HepG2 (cell line): ENCODE data around the gene CPT1C. TPM values are rescaled to one million over a fixed set of nuclear protein-coding genes. Genes with fewer than 3 reads are reported as not detected.

ENCODE experiments used
- AGO2 ChIP-seq: fragments of 200-400 bp; formaldehyde crosslinking; optimal IDR thresholded peaks from 2 replicates; pipeline ENCODE3; 2017; ENCODE audit warnings: mild to moderate bottlenecking, low read depth, low read length, moderate library complexity
- ATF7-NPFF ChIP-seq: sonication (generic); formaldehyde crosslinking; IDR thresholded peaks from 2 replicates; pipeline ENCODE4 v1.8.1; 2023; ENCODE audit warnings: mild to moderate bottlenecking, low read depth, missing genetic modification reagents, moderate library complexity
- HDAC1 ChIP-seq: sonication (generic); formaldehyde crosslinking; IDR thresholded peaks from 2 replicates; pipeline ENCODE4 v1.5.1; 2020; ENCODE audit warnings: mild to moderate bottlenecking, missing genetic modification reagents
- HINFP ChIP-seq: sonication (generic); formaldehyde crosslinking; IDR thresholded peaks from 2 replicates; pipeline ENCODE4 v1.4.0; 2020; ENCODE audit warnings: low read depth, mild to moderate bottlenecking, missing genetic modification reagents
- REL ChIP-seq: sonication (generic); formaldehyde crosslinking; conservative IDR thresholded peaks from 2 replicates; pipeline ENCODE4 v1.8.0; 2022; ENCODE audit warnings: mild to moderate bottlenecking, missing genetic modification reagents, moderate library complexity
- ZNF274 ChIP-seq: sonication (generic); formaldehyde crosslinking; IDR thresholded peaks from 2 replicates; pipeline ENCODE4 v1.5.1; 2020; ENCODE audit warnings: mild to moderate bottlenecking, missing genetic modification reagents
- ZNF564 ChIP-seq: sonication (generic); formaldehyde crosslinking; IDR thresholded peaks from 2 replicates; pipeline ENCODE4 v1.8.1; 2023; ENCODE audit warnings: mild to moderate bottlenecking, missing genetic modification reagents
- ZNF678 ChIP-seq: sonication (generic); formaldehyde crosslinking; IDR thresholded peaks from 2 replicates; pipeline ENCODE4 v1.4.0; 2020; ENCODE audit warnings: mild to moderate bottlenecking, missing genetic modification reagents
- ZNF788 ChIP-seq: sonication (generic); formaldehyde crosslinking; IDR thresholded peaks from 2 replicates; pipeline ENCODE4 v1.5.0; 2020; ENCODE audit warnings: mild to moderate bottlenecking, missing genetic modification reagents, borderline replicate concordance
- polyA plus RNA-seq, 8 experiments: library from polyadenylated mRNA; depleted of rRNA in 3 of 8; stranded (reverse) in 7 of 8; unstranded in 1 of 8; fragments of >200 nt; fragmentation: Illumina TruSeq in 4 of 8; extraction: Trizol in 4 of 8; gene quantifications; 2 replicates each; pipeline versions ENCODE4 v1.2.1 to v1.2.3, GENCODE V29; 2011 to 2016; ENCODE audit warnings: low read depth in 4 of 8, missing spikeins in 1 of 8, mixed read lengths in 1 of 8; ENCODE audit not compliant: insufficient read depth in 1 of 8
- total RNA-seq, 5 experiments: library from RNA; depleted of rRNA; stranded (reverse); fragments of >200 nt; fragmentation: Illumina TruSeq; extraction: Trizol; gene quantifications; 2 replicates each; pipeline ENCODE4 v1.2.3, GENCODE V29; 2016; ENCODE audit warnings: low read depth in 1 of 5
- TF ChIP-seq, protein P1 (sequence below): sonication (generic); formaldehyde crosslinking; IDR thresholded peaks from 2 replicates; pipeline ENCODE4 v1.4.0; 2020; ENCODE audit warnings: missing genetic modification reagents, borderline replicate concordance
- TF ChIP-seq, protein P2 (sequence below): sonication (generic); formaldehyde crosslinking; IDR thresholded peaks from 2 replicates; pipeline ENCODE4 v1.5.1; 2020; ENCODE audit warnings: mild to moderate bottlenecking, missing genetic modification reagents, borderline replicate concordance
- TF ChIP-seq, protein P3 (sequence below): sonication (generic); formaldehyde crosslinking; IDR thresholded peaks from 2 replicates; pipeline ENCODE4 v1.4.0; 2020; ENCODE audit warnings: missing genetic modification reagents, mild to moderate bottlenecking, borderline replicate concordance
- TF ChIP-seq, protein P4 (sequence below): sonication (generic); formaldehyde crosslinking; IDR thresholded peaks from 2 replicates; pipeline ENCODE4 v1.8.1; 2022; ENCODE audit warnings: low read depth, mild to moderate bottlenecking, missing genetic modification reagents

The CPT1C gene
- total and polyA plus RNA-seq, 2 of the 13 experiments (the other 11 are each of a cell fraction or from before 2014, with no cell fraction given): 0.18 TPM; not detected in 1

GRCh38 chr19:49677231-49677900, 13.6 kb upstream of the CPT1C start, which contains the start of gene PRMT1 (continued):
- TF ChIP-seq, protein P1, sequence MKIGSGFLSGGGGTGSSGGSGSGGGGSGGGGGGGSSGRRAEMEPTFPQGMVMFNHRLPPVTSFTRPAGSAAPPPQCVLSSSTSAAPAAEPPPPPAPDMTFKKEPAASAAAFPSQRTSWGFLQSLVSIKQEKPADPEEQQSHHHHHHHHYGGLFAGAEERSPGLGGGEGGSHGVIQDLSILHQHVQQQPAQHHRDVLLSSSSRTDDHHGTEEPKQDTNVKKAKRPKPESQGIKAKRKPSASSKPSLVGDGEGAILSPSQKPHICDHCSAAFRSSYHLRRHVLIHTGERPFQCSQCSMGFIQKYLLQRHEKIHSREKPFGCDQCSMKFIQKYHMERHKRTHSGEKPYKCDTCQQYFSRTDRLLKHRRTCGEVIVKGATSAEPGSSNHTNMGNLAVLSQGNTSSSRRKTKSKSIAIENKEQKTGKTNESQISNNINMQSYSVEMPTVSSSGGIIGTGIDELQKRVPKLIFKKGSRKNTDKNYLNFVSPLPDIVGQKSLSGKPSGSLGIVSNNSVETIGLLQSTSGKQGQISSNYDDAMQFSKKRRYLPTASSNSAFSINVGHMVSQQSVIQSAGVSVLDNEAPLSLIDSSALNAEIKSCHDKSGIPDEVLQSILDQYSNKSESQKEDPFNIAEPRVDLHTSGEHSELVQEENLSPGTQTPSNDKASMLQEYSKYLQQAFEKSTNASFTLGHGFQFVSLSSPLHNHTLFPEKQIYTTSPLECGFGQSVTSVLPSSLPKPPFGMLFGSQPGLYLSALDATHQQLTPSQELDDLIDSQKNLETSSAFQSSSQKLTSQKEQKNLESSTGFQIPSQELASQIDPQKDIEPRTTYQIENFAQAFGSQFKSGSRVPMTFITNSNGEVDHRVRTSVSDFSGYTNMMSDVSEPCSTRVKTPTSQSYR (CRISPR knock-in tag): no peak
- TF ChIP-seq REL (CRISPR knock-in tag): no peak
- TF ChIP-seq HINFP: no peak
- TF ChIP-seq, protein P2, sequence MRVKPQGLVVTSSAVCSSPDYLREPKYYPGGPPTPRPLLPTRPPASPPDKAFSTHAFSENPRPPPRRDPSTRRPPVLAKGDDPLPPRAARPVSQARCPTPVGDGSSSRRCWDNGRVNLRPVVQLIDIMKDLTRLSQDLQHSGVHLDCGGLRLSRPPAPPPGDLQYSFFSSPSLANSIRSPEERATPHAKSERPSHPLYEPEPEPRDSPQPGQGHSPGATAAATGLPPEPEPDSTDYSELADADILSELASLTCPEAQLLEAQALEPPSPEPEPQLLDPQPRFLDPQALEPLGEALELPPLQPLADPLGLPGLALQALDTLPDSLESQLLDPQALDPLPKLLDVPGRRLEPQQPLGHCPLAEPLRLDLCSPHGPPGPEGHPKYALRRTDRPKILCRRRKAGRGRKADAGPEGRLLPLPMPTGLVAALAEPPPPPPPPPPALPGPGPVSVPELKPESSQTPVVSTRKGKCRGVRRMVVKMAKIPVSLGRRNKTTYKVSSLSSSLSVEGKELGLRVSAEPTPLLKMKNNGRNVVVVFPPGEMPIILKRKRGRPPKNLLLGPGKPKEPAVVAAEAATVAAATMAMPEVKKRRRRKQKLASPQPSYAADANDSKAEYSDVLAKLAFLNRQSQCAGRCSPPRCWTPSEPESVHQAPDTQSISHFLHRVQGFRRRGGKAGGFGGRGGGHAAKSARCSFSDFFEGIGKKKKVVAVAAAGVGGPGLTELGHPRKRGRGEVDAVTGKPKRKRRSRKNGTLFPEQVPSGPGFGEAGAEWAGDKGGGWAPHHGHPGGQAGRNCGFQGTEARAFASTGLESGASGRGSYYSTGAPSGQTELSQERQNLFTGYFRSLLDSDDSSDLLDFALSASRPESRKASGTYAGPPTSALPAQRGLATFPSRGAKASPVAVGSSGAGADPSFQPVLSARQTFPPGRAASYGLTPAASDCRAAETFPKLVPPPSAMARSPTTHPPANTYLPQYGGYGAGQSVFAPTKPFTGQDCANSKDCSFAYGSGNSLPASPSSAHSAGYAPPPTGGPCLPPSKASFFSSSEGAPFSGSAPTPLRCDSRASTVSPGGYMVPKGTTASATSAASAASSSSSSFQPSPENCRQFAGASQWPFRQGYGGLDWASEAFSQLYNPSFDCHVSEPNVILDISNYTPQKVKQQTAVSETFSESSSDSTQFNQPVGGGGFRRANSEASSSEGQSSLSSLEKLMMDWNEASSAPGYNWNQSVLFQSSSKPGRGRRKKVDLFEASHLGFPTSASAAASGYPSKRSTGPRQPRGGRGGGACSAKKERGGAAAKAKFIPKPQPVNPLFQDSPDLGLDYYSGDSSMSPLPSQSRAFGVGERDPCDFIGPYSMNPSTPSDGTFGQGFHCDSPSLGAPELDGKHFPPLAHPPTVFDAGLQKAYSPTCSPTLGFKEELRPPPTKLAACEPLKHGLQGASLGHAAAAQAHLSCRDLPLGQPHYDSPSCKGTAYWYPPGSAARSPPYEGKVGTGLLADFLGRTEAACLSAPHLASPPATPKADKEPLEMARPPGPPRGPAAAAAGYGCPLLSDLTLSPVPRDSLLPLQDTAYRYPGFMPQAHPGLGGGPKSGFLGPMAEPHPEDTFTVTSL (CRISPR knock-in tag): no peak
- peak; percentile 85; the same call in 1 of the 2 replicates for TF ChIP-seq ZNF678
- no peak for TF ChIP-seq ZNF564
- TF ChIP-seq AGO2: peak; percentile 82
- TF ChIP-seq, protein P3, sequence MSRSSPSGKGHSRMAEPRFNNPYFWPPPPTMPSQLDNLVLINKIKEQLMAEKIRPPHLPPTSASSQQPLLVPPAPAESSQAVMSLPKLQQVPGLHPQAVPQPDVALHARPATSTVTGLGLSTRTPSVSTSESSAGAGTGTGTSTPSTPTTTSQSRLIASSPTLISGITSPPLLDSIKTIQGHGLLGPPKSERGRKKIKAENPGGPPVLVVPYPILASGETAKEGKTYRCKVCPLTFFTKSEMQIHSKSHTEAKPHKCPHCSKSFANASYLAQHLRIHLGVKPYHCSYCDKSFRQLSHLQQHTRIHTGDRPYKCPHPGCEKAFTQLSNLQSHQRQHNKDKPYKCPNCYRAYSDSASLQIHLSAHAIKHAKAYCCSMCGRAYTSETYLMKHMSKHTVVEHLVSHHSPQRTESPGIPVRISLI (CRISPR knock-in tag): no peak
- TF ChIP-seq HDAC1 (CRISPR knock-in tag): peak; percentile 89
- peak; percentile 37; the same call in 1 of the 2 replicates for TF ChIP-seq ZNF788 (CRISPR knock-in tag)
- no peak for TF ChIP-seq ZNF274 (CRISPR knock-in tag)
- TF ChIP-seq, protein P4, sequence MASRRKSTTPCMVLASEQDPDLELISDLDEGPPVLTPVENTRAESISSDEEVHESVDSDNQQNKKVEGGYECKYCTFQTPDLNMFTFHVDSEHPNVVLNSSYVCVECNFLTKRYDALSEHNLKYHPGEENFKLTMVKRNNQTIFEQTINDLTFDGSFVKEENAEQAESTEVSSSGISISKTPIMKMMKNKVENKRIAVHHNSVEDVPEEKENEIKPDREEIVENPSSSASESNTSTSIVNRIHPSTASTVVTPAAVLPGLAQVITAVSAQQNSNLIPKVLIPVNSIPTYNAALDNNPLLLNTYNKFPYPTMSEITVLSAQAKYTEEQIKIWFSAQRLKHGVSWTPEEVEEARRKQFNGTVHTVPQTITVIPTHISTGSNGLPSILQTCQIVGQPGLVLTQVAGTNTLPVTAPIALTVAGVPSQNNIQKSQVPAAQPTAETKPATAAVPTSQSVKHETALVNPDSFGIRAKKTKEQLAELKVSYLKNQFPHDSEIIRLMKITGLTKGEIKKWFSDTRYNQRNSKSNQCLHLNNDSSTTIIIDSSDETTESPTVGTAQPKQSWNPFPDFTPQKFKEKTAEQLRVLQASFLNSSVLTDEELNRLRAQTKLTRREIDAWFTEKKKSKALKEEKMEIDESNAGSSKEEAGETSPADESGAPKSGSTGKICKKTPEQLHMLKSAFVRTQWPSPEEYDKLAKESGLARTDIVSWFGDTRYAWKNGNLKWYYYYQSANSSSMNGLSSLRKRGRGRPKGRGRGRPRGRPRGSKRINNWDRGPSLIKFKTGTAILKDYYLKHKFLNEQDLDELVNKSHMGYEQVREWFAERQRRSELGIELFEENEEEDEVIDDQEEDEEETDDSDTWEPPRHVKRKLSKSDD (CRISPR knock-in tag): peak; percentile 42; the same call in 1 of the 2 replicates
- peak; percentile 83 for TF ChIP-seq ATF7-NPFF (CRISPR knock-in tag)
